Measurements from ENCODE around the gene SORL1. TPM values are rescaled to one million over a fixed set of nuclear protein-coding genes. Genes with fewer than 3 reads are reported as not detected.

The SORL1 gene
- total and polyA plus RNA-seq, 2 of the 8 experiments (the other 6 are each of a cell fraction or from before 2014, with no cell fraction given), result 38.1 to 65.5 TPM

GRCh38 chr11:121520243-121521144 lies 68.4 kb downstream of the SORL1 start (continued):
- TF ChIP-seq CTCF (IDR thresholded peaks at IDR 0.05; ENCODE audit: control extremely low read depth in 1 of 3, insufficient read depth in 1 of 3, low read depth in 1 of 3, low read length in 3 of 3) (no peak), KDM4A (IDR thresholded peaks at IDR 0.05; ENCODE audit: low read depth, low read length, severe bottlenecking) (no peak), EP300 (IDR thresholded peaks at IDR 0.05; ENCODE audit: borderline replicate concordance in 1 of 2, low read depth in 2 of 2, low read length in 2 of 2) (no peak), ASH2L (IDR thresholded peaks at IDR 0.05; ENCODE audit: low read length) (no peak), HDAC6 (IDR thresholded peaks at IDR 0.05; ENCODE audit: low read depth, low read length) (no peak)

All from H1 (cell line).